GM10266 (cell line): ENCODE measurements around the gene TIGD7.

Source experiments
- DNase-seq: peaks from one replicate; pipeline ENCODE4 v3.0.0; 2012; ENCODE audit errors: extremely low spot score
- TF ChIP-seq, protein P1 (sequence below): IDR thresholded peaks from 2 replicates; pipeline ENCODE4 v1.5.1; 2012; ENCODE audit warnings: mild to moderate bottlenecking, low read depth; ENCODE audit not compliant: control insufficient read depth, insufficient read depth; ENCODE audit errors: missing control alignments

Gene TIGD7

GRCh38 chr16:3266873-3267537, 38.2 kb downstream of the TIGD7 start:
- no peak for DNase-seq
- TF ChIP-seq, protein P1, sequence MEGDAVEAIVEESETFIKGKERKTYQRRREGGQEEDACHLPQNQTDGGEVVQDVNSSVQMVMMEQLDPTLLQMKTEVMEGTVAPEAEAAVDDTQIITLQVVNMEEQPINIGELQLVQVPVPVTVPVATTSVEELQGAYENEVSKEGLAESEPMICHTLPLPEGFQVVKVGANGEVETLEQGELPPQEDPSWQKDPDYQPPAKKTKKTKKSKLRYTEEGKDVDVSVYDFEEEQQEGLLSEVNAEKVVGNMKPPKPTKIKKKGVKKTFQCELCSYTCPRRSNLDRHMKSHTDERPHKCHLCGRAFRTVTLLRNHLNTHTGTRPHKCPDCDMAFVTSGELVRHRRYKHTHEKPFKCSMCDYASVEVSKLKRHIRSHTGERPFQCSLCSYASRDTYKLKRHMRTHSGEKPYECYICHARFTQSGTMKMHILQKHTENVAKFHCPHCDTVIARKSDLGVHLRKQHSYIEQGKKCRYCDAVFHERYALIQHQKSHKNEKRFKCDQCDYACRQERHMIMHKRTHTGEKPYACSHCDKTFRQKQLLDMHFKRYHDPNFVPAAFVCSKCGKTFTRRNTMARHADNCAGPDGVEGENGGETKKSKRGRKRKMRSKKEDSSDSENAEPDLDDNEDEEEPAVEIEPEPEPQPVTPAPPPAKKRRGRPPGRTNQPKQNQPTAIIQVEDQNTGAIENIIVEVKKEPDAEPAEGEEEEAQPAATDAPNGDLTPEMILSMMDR = peak; percentile 34

- TF ChIP-seq, protein P1 = peak; percentile 52
- peak; percentile 98 for DNase-seq
Measured at GRCh38 chr16:3264137-3265036, 40.8 kb downstream of the TIGD7 start.

DNA sequence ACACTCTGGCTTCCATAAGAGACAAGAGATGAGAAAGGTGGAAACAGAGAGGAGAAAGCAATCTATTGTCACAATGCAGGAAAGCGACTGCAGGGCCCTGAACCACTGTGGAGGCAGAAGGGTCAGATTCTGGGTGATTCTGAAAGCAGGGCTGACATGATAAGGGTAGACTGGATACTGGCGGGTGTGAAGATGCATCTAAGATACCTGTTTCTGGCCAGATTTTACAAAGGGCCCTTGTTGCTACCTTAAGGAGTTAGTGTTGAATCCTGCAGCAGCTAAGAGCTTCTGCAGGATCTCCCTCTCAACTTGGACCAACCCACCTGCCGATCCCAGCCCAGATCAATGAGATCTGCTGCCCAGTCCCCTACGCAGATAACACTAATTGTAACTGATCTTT, 42.7 kb downstream of the TIGD7 start:
- DNase-seq = no peak
- TF ChIP-seq, protein P1 = no peak

- no peak for DNase-seq
- TF ChIP-seq, protein P1 = no peak
Measured at GRCh38 chr16:3259836-3260235, 45.4 kb downstream of the TIGD7 start.

DNA sequence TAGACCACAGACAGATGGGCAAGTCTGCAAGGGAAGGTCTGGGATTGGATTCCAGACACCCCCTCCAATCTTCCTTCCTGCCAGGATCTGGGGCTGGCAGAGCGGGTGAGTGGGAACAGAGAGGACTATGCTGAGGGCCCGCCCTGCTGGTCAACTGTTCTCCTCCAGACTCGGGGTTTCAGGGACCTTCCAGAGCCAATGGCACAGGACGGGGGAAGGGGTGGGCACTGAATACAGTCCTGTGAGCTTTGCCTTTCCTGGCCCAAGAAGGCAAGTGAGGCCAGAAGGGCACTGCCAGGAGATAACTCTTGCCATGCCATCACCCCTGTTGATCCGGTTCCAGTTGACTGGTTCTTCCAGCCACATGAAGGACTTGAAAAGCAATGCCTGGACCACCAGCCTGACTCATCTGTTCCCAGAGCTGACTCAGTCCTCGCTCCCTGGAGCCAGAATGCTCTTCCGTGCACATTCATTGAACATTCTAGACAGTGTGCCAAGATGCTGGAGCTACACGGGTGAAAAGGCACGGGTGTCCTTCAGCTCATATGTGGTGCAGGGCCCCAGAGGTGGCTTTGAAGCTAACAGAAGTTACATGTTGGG, 48.3 kb downstream of the TIGD7 start:
- no peak for DNase-seq
- TF ChIP-seq, protein P1 = no peak

DNA sequence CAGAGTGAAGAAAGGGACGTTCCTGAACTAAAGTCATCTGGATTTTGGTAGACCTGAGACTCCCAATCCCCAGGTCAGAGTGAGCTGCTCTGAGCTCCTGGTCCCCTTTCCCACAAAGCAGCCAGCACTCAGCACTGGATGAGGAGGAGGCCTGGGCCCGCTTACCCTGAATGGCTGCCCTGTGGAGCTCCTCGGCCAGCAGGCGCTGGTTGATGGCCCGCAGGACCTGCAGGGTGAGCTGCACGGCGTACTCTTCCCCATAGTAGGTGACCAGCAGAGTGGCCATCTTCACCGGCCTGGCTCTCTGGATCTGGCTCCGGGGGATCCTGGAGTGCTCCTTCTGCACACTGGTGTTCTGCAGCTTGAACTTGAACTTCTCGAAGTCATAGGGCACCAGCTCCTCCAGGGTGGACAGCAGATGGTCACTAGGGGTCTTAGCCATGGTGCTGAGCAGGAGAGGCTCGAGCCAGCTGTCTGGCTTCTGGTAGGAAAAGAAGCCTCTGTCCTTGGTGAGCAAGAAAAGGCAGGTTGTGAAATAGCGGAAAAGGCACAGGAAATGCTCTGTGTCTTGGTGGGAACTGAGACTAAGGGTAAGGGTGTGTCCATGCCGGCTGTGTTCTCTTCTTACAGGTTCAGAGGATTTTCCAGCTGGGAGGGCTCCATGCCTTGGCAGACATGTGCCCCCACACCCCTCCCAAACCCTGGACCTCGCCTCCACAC, 48.9 kb downstream of the TIGD7 start, which contains the start of gene MEFV:
MEFV (minus strand) TSS at position 488 of the 720 bp plus-strand sequence; CDS start at position 442, 46 bp downstream.
- DNase-seq = no peak
- TF ChIP-seq, protein P1 = no peak
